D721Med (cell line): ENCODE data around the gene SLX9.

Source experiments
- DNase-seq: peaks from one replicate; pipeline ENCODE4 v3.0.0; 2011; ENCODE audit warnings: low spot score; ENCODE audit not compliant: insufficient read length
- FAIRE-seq: peaks from 2 replicates; lab custom pipeline; 2011; peaks lifted over from hg19 to GRCh38; lab: Jason Lieb, UNC
- CTCF ChIP-seq: IDR thresholded peaks from 2 replicates; pipeline ENCODE4 v1.5.1; 2012; ENCODE audit warnings: mild to moderate bottlenecking, control low read depth; ENCODE audit not compliant: insufficient read depth; ENCODE audit errors: missing control alignments

The SLX9 gene

DNA sequence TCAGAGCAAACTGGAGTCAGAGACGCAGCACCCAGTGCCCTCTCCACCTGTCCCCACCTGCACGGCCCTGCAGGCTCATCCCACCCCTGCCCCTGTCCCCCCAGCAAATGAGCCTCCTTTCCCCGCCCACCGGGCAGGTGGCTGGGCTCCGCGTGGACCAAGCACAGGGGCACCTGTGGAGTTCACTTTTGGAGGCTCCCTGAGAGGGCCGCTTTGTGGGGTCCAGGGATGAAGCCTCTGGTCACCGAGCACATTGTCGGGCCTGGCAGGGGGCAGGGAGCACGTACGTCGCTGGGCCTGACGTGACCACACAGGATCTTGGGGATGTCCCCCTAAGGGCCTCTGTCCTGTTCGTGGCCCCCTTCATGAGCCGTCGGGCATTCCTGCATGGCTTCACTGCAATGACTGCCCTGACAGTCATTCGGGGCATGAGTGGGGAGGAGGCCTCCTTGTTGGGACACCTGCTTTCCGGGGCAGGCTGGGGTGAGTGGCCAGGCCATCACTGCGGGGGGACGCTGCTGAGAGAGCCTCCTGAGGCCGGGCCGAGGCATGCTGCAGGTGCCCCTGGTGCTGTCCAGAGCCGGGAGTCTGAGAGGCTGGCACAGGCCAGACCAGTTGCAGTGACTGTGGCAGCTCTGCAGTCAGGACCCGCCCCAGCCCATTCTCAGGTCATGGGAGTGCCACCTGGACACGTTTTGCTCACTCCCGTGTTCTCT lies 19.7 kb downstream of the SLX9 start:
- DNase-seq (no peak), FAIRE-seq (no peak)
- TF ChIP-seq CTCF, result no peak

DNA sequence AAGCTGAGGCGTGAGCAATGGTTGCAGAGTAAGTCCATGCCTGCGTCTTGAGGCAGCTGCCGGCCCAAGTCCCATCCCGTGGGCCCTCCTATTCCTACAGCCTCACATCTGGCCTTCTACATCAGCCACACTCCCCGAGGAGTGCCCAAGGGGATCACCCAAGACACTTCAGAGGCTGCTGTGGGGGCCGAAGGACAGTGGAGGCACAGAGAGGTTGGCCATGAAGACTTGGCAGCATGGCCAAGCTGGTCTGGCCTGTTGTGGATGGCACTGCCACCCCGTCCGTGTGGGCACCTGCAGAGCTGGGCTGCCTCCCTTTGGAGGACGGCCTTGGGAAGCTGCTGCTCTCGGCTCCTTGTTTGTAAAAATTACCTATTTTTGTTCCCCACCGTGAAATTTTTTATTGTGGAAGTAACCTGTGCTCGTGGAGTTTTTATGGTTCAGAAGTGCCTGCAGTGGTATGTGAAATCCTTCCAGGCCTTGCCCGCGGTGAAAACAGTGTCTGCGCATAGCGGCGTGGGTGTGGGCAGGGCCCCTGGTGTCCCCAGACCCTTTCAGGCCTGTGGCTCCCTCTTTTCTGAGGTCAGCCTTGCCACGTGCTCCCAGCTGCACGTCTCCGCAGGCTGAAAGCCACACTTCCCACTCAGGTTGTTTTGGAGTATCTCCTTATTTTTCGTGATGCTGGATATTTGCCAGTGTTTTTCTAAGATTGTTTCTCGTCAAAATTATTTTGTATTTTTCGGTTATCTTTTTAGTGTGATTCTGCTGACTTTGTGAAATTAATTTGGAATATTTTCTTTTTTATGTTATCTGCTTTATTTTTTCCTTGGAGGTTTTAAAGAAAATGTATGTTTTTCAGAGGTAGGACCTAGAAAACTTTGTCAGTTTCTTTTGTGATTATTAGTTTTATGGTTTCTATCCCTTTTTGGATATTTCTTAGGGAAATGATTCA lies 20.6 kb downstream of the SLX9 start:
- FAIRE-seq, result no peak
- no peak for DNase-seq
- TF ChIP-seq CTCF, result no peak

GRCh38 chr21:44962403-44962966 lies 22.7 kb downstream of the SLX9 start:
- no peak for DNase-seq
- no peak for TF ChIP-seq CTCF
- FAIRE-seq, result no peak

GRCh38 chr21:44964381-44964780 lies 24.6 kb downstream of the SLX9 start:
- DNase-seq, result no peak
- no peak for FAIRE-seq
- no peak for TF ChIP-seq CTCF

DNA sequence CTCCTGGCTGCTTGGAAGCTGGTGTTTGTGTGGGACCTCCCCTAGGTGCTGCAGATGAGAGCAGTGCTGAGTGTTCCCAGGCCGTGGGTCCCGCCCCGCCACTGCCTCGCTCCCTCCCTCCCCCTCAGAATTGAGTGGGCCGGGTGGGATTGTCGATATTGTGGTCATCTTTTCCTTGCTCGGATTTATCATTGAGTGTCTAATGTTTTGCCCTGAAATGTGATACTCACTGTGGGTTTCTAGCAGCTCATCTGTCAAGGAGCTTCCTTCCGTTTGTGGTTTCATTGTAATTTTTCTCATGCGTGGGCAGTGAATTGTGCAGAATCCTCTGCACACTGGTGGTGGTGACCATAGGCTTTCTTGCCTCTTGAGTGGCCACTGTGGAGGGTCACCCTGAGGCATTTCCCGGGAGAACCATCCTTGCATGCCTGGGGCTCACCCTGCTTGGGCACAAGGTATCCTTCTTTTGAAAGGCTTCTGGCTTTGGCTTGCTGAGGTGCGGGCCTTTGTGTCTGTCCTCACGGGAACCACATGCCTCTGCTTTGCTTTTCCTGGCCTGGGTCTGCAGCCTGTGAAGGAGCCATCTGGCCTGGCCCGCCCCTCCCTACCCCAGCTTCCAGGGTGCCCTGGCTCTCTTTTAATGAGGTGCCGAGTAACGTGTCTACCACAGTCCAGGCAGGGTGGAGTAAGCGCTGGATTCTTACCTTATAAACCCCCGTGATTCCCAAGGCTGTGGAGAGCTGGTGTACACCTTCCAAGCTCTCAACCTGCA lies 25.6 kb downstream of the SLX9 start:
- FAIRE-seq (no peak), DNase-seq (no peak)

More for the DNA sequence above, 25.6 kb downstream of the SLX9 start:
- no peak for TF ChIP-seq CTCF
